GM19395 (cell line): ENCODE results near the gene CALCOCO1.
"Not testable (repeated sequence)": the region's sequence is repeated elsewhere in the genome, so short reads cannot be mapped to it uniquely, and the experiment has no call there.

ENCODE experiments used
- ATAC-seq: cut with Tn5 transposase; IDR thresholded peaks from one replicate; pipeline ENCODE4 v1.9.1; 2021; ENCODE audit warnings: mild to moderate bottlenecking, moderate library complexity; ENCODE audit not compliant: unreplicated experiment

Gene CALCOCO1

DNA sequence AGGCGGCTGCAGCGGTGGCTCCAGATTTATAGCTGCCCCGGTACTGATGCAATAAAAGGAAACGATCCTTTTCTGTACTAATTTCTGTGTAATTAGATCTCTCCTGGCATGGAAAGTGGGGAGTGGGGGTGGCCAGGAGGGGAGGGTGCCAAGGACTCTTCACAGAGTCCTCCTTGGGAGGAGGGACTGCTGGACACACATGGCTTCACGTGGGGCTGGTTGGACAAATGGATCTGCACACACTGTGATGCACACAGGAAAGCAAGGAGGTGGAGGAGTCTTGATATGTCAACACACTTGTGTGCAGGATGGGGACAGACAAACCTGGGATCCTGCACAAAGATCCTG is 27.6 kb downstream of the CALCOCO1 start:
- no peak for ATAC-seq

DNA sequence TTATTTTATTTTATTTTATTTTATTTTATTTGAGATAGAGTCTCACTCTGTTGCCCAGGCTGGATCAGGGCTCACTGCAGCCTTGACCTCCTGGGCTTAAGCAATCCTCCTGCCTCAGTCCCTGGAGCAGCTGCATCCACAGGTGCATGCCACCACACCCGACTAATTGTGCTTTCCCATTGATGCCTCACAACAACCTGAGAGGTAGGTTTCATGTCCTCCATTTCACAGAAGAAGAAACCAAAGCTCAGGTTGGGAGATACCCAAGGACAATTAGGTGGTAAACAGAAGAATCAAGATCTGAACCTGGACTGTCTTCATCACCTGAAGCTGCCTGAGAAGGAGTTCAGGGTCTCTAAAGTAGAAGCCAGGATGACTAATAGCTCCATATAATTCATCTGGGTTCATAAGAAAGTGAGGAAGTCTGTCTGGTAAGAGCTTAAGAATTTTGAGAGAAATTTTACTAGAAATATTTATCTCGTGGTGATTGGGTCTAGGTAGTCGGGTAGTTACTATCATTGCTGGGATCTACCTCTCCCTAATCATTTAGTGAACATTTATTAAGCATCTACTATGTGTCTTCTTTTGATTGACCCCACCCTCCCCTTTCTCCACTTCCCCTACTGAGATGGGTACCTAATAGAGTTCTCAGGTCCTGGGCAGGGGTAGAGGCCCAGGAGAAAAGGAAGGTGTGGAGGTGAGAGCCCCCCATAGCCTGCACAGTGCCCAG is 28.1 kb downstream of the CALCOCO1 start:
- ATAC-seq = no peak

GRCh38 chr12:53696655-53697331 is 30.5 kb downstream of the CALCOCO1 start:
- ATAC-seq = no peak

- no peak for ATAC-seq
Observed at GRCh38 chr12:53696285-53696654, 31.0 kb downstream of the CALCOCO1 start.

DNA sequence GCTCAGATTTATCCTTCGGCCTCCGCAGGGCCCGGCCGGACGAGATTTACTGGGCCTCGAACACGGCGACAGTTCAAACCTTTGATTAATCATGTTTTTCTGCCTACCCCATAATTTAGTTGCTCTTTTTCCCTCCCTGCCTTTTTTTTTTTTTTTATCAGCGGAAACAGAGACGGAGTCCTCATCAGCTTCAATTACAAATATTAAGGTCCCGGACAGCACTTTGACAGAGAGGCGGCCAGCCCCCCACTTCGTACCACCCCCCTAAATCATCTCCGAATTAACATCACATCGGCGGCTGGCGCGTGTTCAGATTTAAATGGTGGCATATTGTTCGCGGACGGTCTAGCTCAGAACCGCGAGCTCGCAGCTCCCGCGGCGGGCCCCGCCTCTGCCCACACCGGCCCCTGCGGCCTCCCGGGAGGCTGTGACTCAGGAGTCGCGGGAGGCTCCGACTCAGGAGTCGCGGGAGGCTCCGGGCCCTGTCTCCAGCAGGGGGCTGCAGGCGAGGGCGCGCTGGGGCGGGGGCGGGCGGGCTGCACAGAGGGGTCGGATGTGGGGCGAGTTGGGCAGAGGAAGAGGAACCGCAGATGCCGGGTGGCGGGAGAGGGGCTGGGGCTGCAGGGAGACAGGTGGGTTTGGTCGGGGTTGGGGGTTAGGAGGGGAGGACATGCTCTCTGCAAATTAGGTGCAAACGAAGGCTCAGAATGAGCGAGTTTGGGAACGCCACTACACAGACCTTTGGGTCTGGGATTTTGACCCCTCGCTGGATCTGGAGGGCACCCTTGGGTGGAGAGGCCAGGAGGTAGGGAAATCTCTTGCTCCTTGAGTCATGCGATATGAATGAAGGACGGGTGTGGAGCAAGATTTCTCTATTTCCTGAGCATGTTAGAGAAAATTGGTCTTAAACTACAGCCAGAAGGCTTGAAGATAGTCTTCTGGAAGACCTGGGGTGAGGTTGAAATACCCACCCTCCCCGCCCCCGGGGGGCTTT is 31.8 kb downstream of the CALCOCO1 start:
- no peak for ATAC-seq

- no peak for ATAC-seq
Observed at GRCh38 chr12:53694756-53695151, 32.5 kb downstream of the CALCOCO1 start.

DNA sequence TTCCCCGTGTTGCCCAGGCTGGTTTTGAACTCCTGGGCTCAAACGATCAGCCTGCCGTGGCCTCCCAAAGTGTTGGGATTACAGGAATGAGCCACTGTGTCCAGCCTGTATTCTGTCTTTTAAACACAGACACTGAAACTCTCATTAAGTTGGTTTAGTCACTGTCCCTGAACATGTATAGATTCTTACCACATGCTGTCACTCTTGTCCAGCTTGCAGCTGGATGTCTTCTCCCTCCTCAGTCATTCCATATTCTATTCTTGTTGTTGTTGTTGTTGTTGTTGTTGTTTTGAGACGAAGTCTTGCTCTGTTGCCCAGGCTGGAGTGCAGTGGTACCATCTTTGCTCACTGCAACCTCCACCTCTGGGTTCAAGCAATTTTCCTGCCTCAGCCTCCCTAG is 39.1 kb downstream of the CALCOCO1 start:
- ATAC-seq = no peak

DNA sequence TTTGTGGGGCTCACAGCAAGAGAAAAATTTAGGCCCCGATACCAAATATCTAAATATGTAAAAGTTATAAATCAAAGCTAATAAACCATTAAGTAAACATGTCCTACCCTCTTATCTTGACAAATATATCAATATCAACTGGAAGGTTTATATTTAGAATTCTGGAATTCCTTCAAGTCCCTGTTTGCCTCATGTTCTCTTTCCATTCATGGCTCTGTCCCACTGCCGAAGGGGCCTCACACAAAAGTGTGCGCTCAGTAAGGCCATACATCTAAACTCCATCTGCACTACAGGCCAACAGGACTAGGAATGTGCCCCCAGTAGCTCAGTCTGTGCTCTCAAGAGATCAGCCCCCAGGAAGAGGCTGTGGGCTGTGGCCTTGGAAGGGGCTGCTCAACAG is 40.8 kb downstream of the CALCOCO1 start:
- no peak for ATAC-seq

DNA sequence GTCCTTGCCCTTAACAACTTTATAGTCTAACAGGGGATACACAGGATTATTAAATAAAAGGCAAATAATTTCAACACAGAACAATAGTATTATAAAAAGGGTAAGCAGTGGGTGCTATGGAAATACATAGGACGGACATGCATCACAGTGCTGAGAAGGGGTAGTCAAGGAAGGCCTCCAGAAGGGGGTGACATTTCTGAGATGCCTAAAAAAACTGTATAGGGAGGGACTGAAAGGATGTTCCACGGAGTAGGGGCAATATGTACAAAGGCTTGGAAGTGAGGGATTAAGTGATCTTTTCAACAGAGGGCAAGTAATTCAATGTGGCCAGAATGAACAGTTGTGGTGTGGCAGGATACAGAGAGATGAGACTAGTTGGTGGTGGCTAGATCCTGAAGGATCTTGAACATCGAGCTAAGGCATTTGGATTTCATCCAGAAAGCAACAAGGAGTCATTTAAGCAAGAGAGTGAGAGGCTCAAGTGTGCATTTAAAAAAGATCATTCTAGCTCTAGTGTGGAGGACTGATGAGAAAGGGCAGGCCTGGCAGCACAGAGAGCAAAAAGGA is 42.5 kb downstream of the CALCOCO1 start:
- ATAC-seq = no peak

GRCh38 chr12:53683983-53684382 is 43.3 kb downstream of the CALCOCO1 start:
- ATAC-seq = no peak

GRCh38 chr12:53683494-53683893 is 43.8 kb downstream of the CALCOCO1 start:
- no peak for ATAC-seq

- ATAC-seq = not testable (repeated sequence)
Observed at GRCh38 chr12:53680061-53680460, 47.2 kb downstream of the CALCOCO1 start.

GRCh38 chr12:53677800-53678148 is 49.5 kb downstream of the CALCOCO1 start:
- ATAC-seq = no peak

GRCh38 chr12:53677016-53677799 is 50.0 kb downstream of the CALCOCO1 start:
- no peak for ATAC-seq

DNA sequence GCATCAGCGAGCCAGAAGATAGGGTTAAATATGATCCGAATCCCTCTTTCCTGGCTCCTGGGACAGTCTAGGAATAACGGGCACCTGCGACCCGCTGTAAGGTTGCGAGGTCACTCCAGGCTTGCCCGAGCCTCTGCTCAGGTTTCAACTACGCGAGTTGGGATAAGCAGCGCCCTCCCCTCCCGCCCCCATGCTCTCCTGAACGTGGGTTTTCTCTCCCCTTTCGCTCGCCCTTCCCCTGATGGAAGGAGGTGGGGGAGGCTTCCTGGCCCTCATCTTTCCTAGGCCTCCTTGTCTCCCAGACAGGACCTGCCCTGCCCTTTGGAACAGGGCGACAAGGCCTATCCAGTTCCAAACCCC is 50.6 kb downstream of the CALCOCO1 start:
- ATAC-seq = no peak

DNA sequence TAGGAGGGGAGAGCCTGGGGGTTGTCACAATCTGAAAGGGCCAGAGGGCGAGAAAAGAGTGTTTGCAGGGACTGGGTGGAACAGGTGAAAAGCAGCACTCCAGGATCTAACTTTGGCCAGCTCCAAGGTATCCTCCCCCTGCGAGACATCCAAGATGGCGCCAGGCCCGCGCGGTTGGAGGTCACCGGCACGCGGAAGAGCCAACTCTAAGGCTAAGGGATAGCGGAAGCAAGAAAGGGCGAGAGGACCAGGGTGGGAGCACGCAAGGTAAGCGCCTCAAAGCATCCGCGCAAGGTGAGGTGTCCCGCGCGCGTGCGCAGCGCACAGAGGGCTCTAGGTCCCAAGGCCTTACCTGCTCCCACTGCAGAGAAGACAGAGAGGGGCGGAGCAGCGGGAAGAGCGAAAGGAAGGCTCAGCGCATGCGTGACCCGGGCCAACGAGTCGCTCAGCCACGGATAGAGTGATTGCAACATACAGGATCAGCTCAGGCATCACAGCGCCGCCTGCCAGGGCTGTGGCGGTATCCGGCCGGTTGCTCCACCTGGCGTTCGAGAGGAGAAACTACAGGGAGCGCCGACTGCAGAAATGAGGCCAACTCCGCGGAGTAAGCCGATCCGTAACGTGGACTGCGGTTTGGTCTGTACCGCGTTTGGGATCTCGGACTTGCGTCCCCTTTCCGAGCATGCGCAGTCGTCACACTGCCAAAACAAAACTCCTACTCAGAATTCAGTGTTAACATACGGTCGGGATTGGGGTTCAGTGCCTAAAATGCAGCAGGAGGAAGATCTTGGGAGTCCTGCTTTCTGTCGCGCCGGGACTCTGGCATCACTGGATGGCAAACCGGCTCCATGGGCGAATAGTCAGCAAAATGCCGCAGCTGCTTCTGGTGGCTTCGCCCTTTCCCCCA is 51.3 kb downstream of the CALCOCO1 start, which contains the start of gene ATP5MC2:
ATP5MC2 (minus strand) TSS at position 383 of the 907 bp plus-strand sequence. CDS start 3,469 bp downstream, outside the sequence.
- ATAC-seq = peak; percentile 96

- ATAC-seq = no peak
Observed at GRCh38 chr12:53674977-53675700, 52.1 kb downstream of the CALCOCO1 start.

- ATAC-seq = no peak
Observed at GRCh38 chr12:53670971-53671370, 56.3 kb downstream of the CALCOCO1 start.

GRCh38 chr12:53670308-53670707 is 56.9 kb downstream of the CALCOCO1 start:
- ATAC-seq = no peak
